PC-3 (cell line): Measurements from ENCODE around the gene STARD3. TPM values are rescaled to one million over a fixed set of nuclear protein-coding genes. Genes with fewer than 3 reads are reported as not detected.

Experiments
- ATAC-seq: fragments of 200-7000 bp; cut with Tn5 transposase; 2 replicates; pipeline ENCODE4 v1.9.1; 2020; ENCODE audit warnings: mild to moderate bottlenecking, moderate library complexity
- BruUV-seq: library from RNA; stranded (reverse); fragments of 400-500 nt; replicated peaks from 2 replicates; lab custom pipeline; 2021; lab: Mats Ljungman, UMichigan
- CTCF ChIA-PET: fragments of 300-600 bp; sonication (Branson Sonifier 250); formaldehyde crosslinking; loops from one replicate; lab custom pipeline; 2022; ENCODE audit warnings: antibody characterized with exemption; lab: Charles Lee
- POLR2A ChIA-PET: fragments of 300-600 bp; sonication (Branson Sonifier 250); formaldehyde crosslinking; loops from one replicate; lab custom pipeline; 2022; ENCODE audit warnings: antibody characterized with exemption; ENCODE audit not compliant: unreplicated experiment; lab: Charles Lee
- DNase-seq: peaks from one replicate; pipeline ENCODE4 v3.0.0-alpha.2; 2015
- H2AFZ ChIP-seq: fragments of 300-600 bp; sonication (generic); 2 replicates; pipeline ENCODE4 v1.6.0; 2016; ENCODE audit warnings: antibody characterized with exemption, low read length
- H3F3A ChIP-seq: fragments of 300-600 bp; sonication (generic); one replicate; pipeline ENCODE4 v1.6.0; 2017; ENCODE audit warnings: antibody characterized with exemption, low read length, control low read depth, mild to moderate bottlenecking; ENCODE audit not compliant: unreplicated experiment
- H3K27ac ChIP-seq: fragments of 300-600 bp; sonication (generic); 2 replicates; pipeline ENCODE4 v1.5.1; 2016; ENCODE audit warnings: mild to moderate bottlenecking, low read length
- H3K27me3 ChIP-seq: fragments of 300-600 bp; sonication (generic); 2 replicates; pipeline ENCODE4 v1.6.1; 2016; ENCODE audit warnings: low read length, mixed read lengths
- H3K36me3 ChIP-seq: fragments of 300-600 bp; sonication (generic); 2 replicates; pipeline ENCODE4 v1.6.1; 2016; ENCODE audit warnings: low read depth, mixed run types, low read length, mixed read lengths
- H3K4me1 ChIP-seq: fragments of 300-600 bp; sonication (generic); 2 replicates; pipeline ENCODE4 v1.5.1; 2016; ENCODE audit warnings: low read length; ENCODE audit not compliant: insufficient read depth
- H3K4me2 ChIP-seq: fragments of 300-600 bp; sonication (generic); 2 replicates; pipeline ENCODE4 v1.6.0; 2016; ENCODE audit warnings: low read length
- H3K4me3 ChIP-seq: fragments of 300-600 bp; sonication (generic); 2 replicates; pipeline ENCODE4 v1.5.1; 2016; ENCODE audit warnings: mild to moderate bottlenecking, low read length, mixed read lengths
- H3K79me2 ChIP-seq: fragments of 300-600 bp; sonication (generic); 2 replicates; pipeline ENCODE4 v1.6.1; 2017; ENCODE audit warnings: low read length, mixed read lengths
- H3K9ac ChIP-seq: fragments of 300-600 bp; sonication (generic); 2 replicates; pipeline ENCODE4 v1.6.0; 2016; ENCODE audit warnings: mild to moderate bottlenecking, low read length
- H3K9me2 ChIP-seq: fragments of 300-600 bp; sonication (generic); replicated peaks from 2 replicates; pipeline ENCODE4 v1.6.1; 2016; ENCODE audit warnings: mixed run types, low read length, mixed read lengths
- H3K9me3 ChIP-seq: fragments of 300-600 bp; sonication (generic); 2 replicates; pipeline ENCODE4 v1.6.1; 2016; ENCODE audit warnings: low read length, mixed read lengths
- H4K20me1 ChIP-seq: fragments of 300-600 bp; sonication (generic); 2 replicates; pipeline ENCODE4 v1.6.1; 2016; ENCODE audit warnings: low read length, mixed read lengths
- EZH2 ChIP-seq: fragments of 300-600 bp; sonication (generic); IDR thresholded peaks from one replicate; pipeline ENCODE4 v1.6.1; 2017; ENCODE audit warnings: antibody characterized with exemption, mild to moderate bottlenecking, low read length; ENCODE audit not compliant: unreplicated experiment
- EZH2phosphoT487 ChIP-seq: fragments of 300-600 bp; sonication (generic); IDR thresholded peaks from 2 replicates; pipeline ENCODE4 v1.6.1; 2018; ENCODE audit warnings: mild to moderate bottlenecking, antibody characterized with exemption, low read length, borderline replicate concordance
- intact Hi-C: fragments of 100-400 bp; cut with micrococcal nuclease; formaldehyde crosslinking; loops from 2 replicates; pipeline ENCODE4 v1.9.0; 2023
- total RNA-seq: library from RNA; depleted of rRNA; stranded (reverse); fragments of >200 nt; gene quantifications from 2 replicates; pipeline ENCODE4 v1.2.3, GENCODE V29; 2014
- TF ChIP-seq, protein P1 (sequence below): fragments of 300-600 bp; sonication (generic); conservative IDR thresholded peaks from 2 replicates; pipeline ENCODE4 v1.5.1; 2017; ENCODE audit warnings: antibody characterized with exemption, low read depth, mild to moderate bottlenecking, low read length

STARD3 gene
- total RNA-seq, 1 experiment from 2014 or later, result 30.5 TPM

DNA sequence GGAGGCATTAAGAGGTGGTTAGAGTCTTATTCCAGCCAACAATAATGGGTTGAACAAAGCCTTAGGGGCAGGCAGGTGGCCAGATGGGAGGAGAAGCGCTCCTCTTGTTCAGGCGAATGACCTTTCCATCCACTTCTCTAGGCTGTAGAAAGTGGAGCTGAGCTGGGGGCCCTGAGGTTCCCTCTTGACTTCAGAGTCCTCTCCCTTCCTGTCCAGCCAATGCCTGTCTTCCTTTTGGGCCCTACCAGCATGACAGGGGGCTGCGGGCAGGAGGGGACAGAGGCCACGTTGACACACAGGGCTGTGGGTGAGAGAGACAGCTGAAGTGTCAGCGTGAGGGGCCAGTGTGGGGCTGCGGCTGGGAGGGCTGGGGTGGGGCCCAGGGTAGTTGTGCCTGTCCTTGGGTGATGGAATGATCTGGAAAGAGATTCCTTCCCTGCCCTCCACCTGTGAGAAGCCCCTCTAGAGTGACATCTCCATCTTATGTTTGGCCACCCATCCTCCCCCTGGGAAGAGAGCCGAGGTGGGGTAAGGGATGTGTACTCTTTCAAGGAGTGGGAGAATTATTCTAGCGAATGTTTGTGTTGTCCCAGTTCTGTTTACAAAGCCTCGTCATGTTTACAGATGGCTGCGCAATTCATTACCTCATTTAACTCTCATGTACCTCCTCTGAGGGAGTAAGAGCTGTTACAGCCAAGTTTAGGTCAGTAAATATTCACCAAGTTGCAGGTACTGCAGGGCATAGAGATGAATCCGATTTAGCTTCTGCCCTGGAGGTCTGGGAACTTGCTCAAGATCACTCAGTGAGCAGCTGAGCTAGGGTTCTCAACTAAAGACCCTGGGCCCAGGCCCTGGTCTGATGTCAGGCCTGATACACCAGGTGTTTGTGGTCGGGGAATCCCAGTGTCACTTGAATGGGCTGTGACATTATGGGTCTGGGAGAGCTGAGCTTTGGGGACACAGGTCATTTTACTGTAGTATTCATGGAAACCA, 66.3 kb downstream of the STARD3 start:
- no peaks in the 10 kb centered on the region for H3K27me3 ChIP-seq
- peak; percentile 39 for ATAC-seq
- CTCF ChIA-PET, result interaction anchor here (0.6 to 1.1 kb wide), 2 partner anchors 16 to 31 kb away, joined by 3 read pairs; no protein-coding TSS in a partner anchor
- DNase-seq, result peak; percentile 81
- TF ChIP-seq EZH2 (no peak), EZH2phosphoT487 (no peak)
- TF ChIP-seq, protein P1, sequence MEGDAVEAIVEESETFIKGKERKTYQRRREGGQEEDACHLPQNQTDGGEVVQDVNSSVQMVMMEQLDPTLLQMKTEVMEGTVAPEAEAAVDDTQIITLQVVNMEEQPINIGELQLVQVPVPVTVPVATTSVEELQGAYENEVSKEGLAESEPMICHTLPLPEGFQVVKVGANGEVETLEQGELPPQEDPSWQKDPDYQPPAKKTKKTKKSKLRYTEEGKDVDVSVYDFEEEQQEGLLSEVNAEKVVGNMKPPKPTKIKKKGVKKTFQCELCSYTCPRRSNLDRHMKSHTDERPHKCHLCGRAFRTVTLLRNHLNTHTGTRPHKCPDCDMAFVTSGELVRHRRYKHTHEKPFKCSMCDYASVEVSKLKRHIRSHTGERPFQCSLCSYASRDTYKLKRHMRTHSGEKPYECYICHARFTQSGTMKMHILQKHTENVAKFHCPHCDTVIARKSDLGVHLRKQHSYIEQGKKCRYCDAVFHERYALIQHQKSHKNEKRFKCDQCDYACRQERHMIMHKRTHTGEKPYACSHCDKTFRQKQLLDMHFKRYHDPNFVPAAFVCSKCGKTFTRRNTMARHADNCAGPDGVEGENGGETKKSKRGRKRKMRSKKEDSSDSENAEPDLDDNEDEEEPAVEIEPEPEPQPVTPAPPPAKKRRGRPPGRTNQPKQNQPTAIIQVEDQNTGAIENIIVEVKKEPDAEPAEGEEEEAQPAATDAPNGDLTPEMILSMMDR, result no peak
- H4K20me1 ChIP-seq, result no peaks in the 10 kb centered on the region
- POLR2A ChIA-PET, result interaction anchor here (0.6 to 0.7 kb wide), 2 partner anchors 15 to 70 kb away, joined by 3 to 5 read pairs; partner anchors contain the start of gene PGAP3
- no peak overlapping the region for H2AFZ ChIP-seq
- peak overlapping the region; percentile 92 for H3K27ac ChIP-seq
- peaks cover under 1% of the 10 kb centered on the region; the same call in 1 of the 2 replicates for H3K36me3 ChIP-seq
- peak overlapping the region; percentile 84 for H3K4me2 ChIP-seq
- no peaks in the 10 kb centered on the region for H3F3A ChIP-seq
- peaks cover 64% of the 10 kb centered on the region for H3K4me1 ChIP-seq
- H3K79me2 ChIP-seq, result peaks cover 73% of the 10 kb centered on the region
- intact Hi-C loops, result no loop called here
- BruUV-seq, result no TSS peak
- no peaks in the 10 kb centered on the region for H3K9me3 ChIP-seq
- H3K4me3 ChIP-seq, result peak overlapping the region; percentile 88; the same call in 1 of the 2 replicates
- H3K9me2 ChIP-seq, result no peaks in the 10 kb centered on the region
- peak overlapping the region; percentile 53 for H3K9ac ChIP-seq

DNA sequence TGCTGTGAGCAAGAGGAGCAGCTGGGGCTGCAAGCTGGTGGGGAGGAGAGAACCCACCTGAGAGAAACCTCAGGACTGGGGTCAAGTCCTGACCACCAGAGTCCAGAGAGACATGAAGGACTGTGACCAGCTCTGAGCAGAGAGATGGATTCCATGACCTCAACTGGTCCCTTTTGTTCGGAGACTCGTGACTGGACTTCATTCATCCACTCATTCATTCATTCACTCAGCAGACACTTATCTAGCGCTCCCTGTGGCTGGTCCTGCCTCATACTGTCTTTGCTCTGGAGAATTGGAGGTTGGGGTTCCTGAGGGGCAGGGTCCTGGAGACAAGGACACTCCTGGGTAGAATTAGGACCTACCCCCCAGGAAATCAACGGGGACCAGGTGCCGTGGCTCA, 67.0 kb downstream of the STARD3 start:
- peak overlapping the region; percentile 17; the same call in 1 of the 2 replicates for H3K4me3 ChIP-seq
- peaks cover 73% of the 10 kb centered on the region for H3K79me2 ChIP-seq
- ChIA-PET POLR2A (interaction anchor here (0.7 kb wide), 1 partner anchor 16 kb away, joined by 5 read pairs; the partner anchor contains the start of gene PGAP3), CTCF (interaction anchor here (0.6 to 1.1 kb wide), 2 partner anchors 15 to 32 kb away, joined by 3 read pairs; no protein-coding TSS in a partner anchor)
- H3K27ac ChIP-seq, result peak overlapping the region; percentile 92
- H3K4me1 ChIP-seq, result peaks cover 64% of the 10 kb centered on the region
- no peaks in the 10 kb centered on the region for H3K9me3 ChIP-seq
- peak overlapping the region; percentile 53 for H3K9ac ChIP-seq
- no peaks in the 10 kb centered on the region for H4K20me1 ChIP-seq
- H3K9me2 ChIP-seq, result no peaks in the 10 kb centered on the region
- DNase-seq, result no peak
- no peak overlapping the region for H2AFZ ChIP-seq
- intact Hi-C loops, result no loop called here
- H3F3A ChIP-seq, result no peaks in the 10 kb centered on the region
- H3K27me3 ChIP-seq, result no peaks in the 10 kb centered on the region
- no peak for ATAC-seq
- TF ChIP-seq EZH2 (no peak), EZH2phosphoT487 (no peak)
- TF ChIP-seq, protein P1, result no peak
- peak overlapping the region; percentile 64 for H3K4me2 ChIP-seq
- no TSS peak for BruUV-seq
- H3K36me3 ChIP-seq, result peaks cover 4% of the 10 kb centered on the region; the same call in 1 of the 2 replicates
